Measurements from ENCODE around the gene OOEP.
"Not testable (repeated sequence)": the region's sequence is repeated elsewhere in the genome, so short reads cannot be mapped to it uniquely, and the experiment has no call there.

The OOEP gene

DNA sequence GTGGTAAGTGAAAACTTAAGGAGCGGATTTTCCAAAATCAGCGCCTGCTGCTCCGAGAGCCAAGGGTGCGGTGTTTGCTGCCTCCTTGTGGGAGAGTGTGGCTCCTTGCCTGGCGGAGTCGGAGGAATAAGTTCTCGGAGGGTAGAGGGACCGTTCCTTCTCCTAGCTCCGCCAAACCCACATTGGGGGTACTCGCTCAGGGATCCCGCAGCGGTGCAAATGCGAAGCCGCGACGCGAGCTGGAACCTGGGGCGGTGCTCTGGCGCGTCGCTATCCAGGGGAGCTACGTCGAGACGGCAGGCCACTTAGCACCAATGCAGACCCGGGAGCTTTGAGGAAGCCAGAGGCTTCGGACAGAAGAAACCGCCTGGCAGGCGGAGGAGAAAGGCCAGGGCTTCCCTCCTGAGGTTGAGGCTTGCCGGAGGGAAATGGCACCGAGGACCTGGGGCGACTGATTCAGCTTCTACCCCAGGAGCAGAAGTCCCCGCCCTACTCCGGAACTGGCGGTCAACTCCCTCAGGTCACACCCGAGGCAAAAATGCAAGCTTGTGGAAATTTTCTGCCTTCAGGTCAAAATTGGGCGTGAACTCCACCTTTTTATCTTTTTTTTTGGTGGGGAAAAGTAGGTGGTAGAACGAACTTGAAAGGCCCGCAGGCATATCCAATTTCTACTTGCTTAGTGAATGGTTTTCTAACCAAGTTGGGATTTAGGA lies 19.3 kb upstream of the OOEP start:
- H3K27ac ChIP-seq (ENCODE audit: low read depth, low read length), result no peak overlapping the region
- no peaks in the 10 kb centered on the region for H3K9me3 ChIP-seq (ENCODE audit: control insufficient read depth, insufficient read depth, low read length)
- no peaks in the 10 kb centered on the region for H4K20me1 ChIP-seq (ENCODE audit: control insufficient read depth, insufficient read depth, low read depth, low read length)
- no peaks in the 10 kb centered on the region for H3K36me3 ChIP-seq (ENCODE audit: control insufficient read depth, low read length)
- no peaks in the 10 kb centered on the region for H3K79me2 ChIP-seq (ENCODE audit: control insufficient read depth, low read length)
- peaks cover 13% of the 10 kb centered on the region for H3K27me3 ChIP-seq (ENCODE audit: control insufficient read depth, low read length)
- TF ChIP-seq, protein P1, sequence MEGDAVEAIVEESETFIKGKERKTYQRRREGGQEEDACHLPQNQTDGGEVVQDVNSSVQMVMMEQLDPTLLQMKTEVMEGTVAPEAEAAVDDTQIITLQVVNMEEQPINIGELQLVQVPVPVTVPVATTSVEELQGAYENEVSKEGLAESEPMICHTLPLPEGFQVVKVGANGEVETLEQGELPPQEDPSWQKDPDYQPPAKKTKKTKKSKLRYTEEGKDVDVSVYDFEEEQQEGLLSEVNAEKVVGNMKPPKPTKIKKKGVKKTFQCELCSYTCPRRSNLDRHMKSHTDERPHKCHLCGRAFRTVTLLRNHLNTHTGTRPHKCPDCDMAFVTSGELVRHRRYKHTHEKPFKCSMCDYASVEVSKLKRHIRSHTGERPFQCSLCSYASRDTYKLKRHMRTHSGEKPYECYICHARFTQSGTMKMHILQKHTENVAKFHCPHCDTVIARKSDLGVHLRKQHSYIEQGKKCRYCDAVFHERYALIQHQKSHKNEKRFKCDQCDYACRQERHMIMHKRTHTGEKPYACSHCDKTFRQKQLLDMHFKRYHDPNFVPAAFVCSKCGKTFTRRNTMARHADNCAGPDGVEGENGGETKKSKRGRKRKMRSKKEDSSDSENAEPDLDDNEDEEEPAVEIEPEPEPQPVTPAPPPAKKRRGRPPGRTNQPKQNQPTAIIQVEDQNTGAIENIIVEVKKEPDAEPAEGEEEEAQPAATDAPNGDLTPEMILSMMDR (IDR thresholded peaks at IDR 0.05; ENCODE audit: low read depth, low read length, poor library complexity, severe bottlenecking), result peak; percentile 39
- TF ChIP-seq EZH2phosphoT487 (IDR thresholded peaks at IDR 0.05; ENCODE audit: borderline replicate concordance, low read length), result no peak
- H3K4me3 ChIP-seq (ENCODE audit: low read length), result peak overlapping the region; percentile 65
- H3K4me2 ChIP-seq (ENCODE audit: low read length), result peak overlapping the region; percentile 57
- H3F3A ChIP-seq (ENCODE audit: control insufficient read depth, insufficient read depth), result no peaks in the 10 kb centered on the region
- H3K9me2 ChIP-seq (replicated peaks; ENCODE audit: control insufficient read depth, low read length), result no peaks in the 10 kb centered on the region
- peaks cover 6% of the 10 kb centered on the region for H3K4me1 ChIP-seq (ENCODE audit: control insufficient read depth, low read length)

DNA sequence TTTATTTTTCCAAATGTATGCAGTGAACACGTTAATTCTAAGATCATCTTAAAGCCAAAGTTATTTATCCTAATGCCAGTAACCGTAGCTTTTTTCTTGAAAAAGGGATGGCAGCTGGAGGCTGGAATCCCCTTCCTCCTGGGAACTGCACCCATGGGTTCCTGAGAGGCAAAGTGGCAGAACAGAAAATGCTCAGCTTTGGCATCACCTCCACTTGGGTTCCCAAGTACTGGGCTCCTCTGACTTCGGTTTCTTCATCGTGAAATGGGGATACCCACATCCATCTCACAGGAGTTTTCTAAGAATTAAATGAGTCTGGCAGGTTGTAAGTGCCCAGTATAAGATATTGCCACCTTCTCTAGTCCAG lies 18.7 kb upstream of the OOEP start:
- Histone ChIP-seq H3K4me2 (ENCODE audit: low read length) (peak overlapping the region; percentile 57), H3K79me2 (ENCODE audit: control insufficient read depth, low read length) (no peaks in the 10 kb centered on the region), H3K9me2 (replicated peaks; ENCODE audit: control insufficient read depth, low read length) (no peaks in the 10 kb centered on the region), H3K27ac (ENCODE audit: low read depth, low read length) (no peak overlapping the region), H3K27me3 (ENCODE audit: control insufficient read depth, low read length) (peaks cover 13% of the 10 kb centered on the region), H3K4me3 (ENCODE audit: low read length) (peak overlapping the region; percentile 65), H4K20me1 (ENCODE audit: control insufficient read depth, insufficient read depth, low read depth, low read length) (no peaks in the 10 kb centered on the region), H3K36me3 (ENCODE audit: control insufficient read depth, low read length) (no peaks in the 10 kb centered on the region), H3K9me3 (ENCODE audit: control insufficient read depth, insufficient read depth, low read length) (no peaks in the 10 kb centered on the region), H3F3A (ENCODE audit: control insufficient read depth, insufficient read depth) (no peaks in the 10 kb centered on the region), H3K4me1 (ENCODE audit: control insufficient read depth, low read length) (peaks cover 6% of the 10 kb centered on the region)
- TF ChIP-seq, protein P1 (IDR thresholded peaks at IDR 0.05; ENCODE audit: low read depth, low read length, poor library complexity, severe bottlenecking), result no peak
- no peak for TF ChIP-seq EZH2phosphoT487 (IDR thresholded peaks at IDR 0.05; ENCODE audit: borderline replicate concordance, low read length)

DNA sequence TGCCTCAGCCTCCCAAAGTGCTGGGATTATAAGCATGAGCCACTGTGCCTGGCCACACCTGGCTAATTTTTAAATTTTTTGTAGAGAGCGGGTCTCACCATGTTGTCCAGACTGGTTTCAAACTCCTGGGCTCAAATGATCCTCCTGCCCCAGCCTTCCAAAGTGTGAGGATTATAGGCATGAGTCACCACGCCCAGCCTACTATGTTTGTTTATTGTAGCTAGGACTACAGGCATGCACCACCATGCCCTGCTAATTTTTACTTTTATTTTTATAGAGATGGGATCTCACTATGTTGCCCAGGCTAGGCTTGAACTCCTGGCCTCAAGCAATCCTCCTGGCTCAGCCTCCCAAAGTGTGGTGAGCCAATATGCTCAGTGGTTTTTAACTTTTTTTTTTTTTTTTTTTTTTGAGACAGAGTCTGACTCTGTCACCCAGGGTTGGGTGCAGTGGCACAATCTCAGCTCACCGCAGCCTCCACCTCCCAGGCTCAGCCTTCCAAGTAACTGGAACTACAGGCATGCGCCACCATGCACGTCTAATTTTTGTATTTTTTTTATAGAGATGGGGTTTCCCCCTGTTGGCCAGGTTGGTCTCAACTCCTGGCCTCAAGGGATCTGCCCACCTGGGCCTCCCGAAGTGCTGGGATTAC lies 12.9 kb upstream of the OOEP start:
- Histone ChIP-seq H3K4me2 (ENCODE audit: low read length) (no peak overlapping the region), H4K20me1 (ENCODE audit: control insufficient read depth, insufficient read depth, low read depth, low read length) (no peaks in the 10 kb centered on the region), H3K4me3 (ENCODE audit: low read length) (no peak overlapping the region), H3K9me3 (ENCODE audit: control insufficient read depth, insufficient read depth, low read length) (no peaks in the 10 kb centered on the region), H3K4me1 (ENCODE audit: control insufficient read depth, low read length) (no peaks in the 10 kb centered on the region), H3K9me2 (replicated peaks; ENCODE audit: control insufficient read depth, low read length) (no peaks in the 10 kb centered on the region), H3K36me3 (ENCODE audit: control insufficient read depth, low read length) (no peaks in the 10 kb centered on the region), H3K79me2 (ENCODE audit: control insufficient read depth, low read length) (no peaks in the 10 kb centered on the region), H3K27me3 (ENCODE audit: control insufficient read depth, low read length) (no peaks in the 10 kb centered on the region), H3K27ac (ENCODE audit: low read depth, low read length) (no peak overlapping the region), H3F3A (ENCODE audit: control insufficient read depth, insufficient read depth) (no peaks in the 10 kb centered on the region)
- TF ChIP-seq, protein P1 (IDR thresholded peaks at IDR 0.05; ENCODE audit: low read depth, low read length, poor library complexity, severe bottlenecking), result no peak
- TF ChIP-seq EZH2phosphoT487 (IDR thresholded peaks at IDR 0.05; ENCODE audit: borderline replicate concordance, low read length), result no peak

DNA sequence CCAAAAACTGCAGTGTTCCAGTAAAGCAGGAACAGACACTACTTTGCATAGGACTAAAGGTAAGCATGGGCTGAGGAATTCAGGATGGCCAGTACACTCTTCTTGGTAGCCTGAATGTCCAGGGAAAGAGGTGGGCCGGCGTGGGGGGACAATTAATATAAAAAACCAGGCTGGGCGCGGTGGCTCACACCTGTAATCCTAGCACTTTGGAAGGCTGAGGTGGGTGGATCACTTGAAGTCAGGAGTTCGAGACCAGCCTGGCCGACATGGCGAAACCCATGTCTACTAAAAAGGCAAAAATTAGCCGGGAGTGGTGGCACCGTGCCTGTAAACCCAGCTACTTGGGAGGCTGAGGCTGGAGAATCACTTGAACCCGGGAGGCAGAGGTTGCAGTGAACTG lies 11.8 kb upstream of the OOEP start:
- H4K20me1 ChIP-seq (ENCODE audit: control insufficient read depth, insufficient read depth, low read depth, low read length); H3K79me2 ChIP-seq (ENCODE audit: control insufficient read depth, low read length); H3K27ac ChIP-seq (ENCODE audit: low read depth, low read length); H3K4me2 ChIP-seq (ENCODE audit: low read length); H3K27me3 ChIP-seq (ENCODE audit: control insufficient read depth, low read length); H3K4me1 ChIP-seq (ENCODE audit: control insufficient read depth, low read length); H3F3A ChIP-seq (ENCODE audit: control insufficient read depth, insufficient read depth); H3K9me2 ChIP-seq (replicated peaks; ENCODE audit: control insufficient read depth, low read length); H3K4me3 ChIP-seq (ENCODE audit: low read length); H3K9me3 ChIP-seq (ENCODE audit: control insufficient read depth, insufficient read depth, low read length); H3K36me3 ChIP-seq (ENCODE audit: control insufficient read depth, low read length): not testable (repeated sequence)
